Measurements from ENCODE around the gene SOAT1. TPM values are rescaled to one million over a fixed set of nuclear protein-coding genes. Genes with fewer than 3 reads are reported as not detected.

Gene SOAT1
- total and polyA plus RNA-seq, 10 of the 15 experiments (the other 5 are each of a cell fraction or from before 2014, with no cell fraction given): 8.6 to 68.5 (median 22.3) TPM

DNA sequence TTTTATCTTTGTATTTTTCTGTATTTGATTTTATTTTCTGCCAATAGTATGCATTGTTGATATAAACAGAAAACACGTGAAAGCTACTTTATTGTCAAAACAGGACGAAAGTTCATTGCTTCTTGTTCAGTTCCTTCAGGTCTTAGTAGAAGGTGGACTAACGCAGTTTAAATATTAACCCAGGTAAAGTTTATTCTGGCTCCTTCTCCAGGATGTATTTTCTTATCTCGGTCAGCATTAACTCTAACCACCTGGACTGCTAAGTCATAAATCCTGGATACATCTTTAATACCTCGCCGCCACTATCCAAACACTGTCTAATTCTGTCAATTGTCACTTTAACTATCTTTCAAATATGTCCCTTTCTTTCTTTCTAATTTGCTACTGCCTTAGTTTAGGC lies 5.7 kb upstream of the SOAT1 start:
- SMC1A ChIA-PET (ENCODE audit: uncharacterized antibody, unreplicated experiment): no interaction called here
- intact Hi-C loops (cut with micrococcal nuclease; ENCODE audit: unreplicated experiment) (no loop called here), in situ Hi-C loops (cut with MboI) (no loop called here)
- no TSS peak for BruUV-seq (replicated peaks)
- DNase-seq (ENCODE audit: low read depth, low spot score): no peak
- no peak overlapping the region for H3K4me3 ChIP-seq
- 0 out of 4 replicates have a peak, but pooled peaks cover 0 to 2% of the 10 kb centered on the region in 2 experiments for H3K27me3 ChIP-seq (replicated peaks in 1 of 2; ENCODE audit: control insufficient read depth in 2 of 2, insufficient read depth in 2 of 2, low read length in 1 of 2)
- H3K9ac ChIP-seq (ENCODE audit: control insufficient read depth, insufficient read depth, low read length): no peak overlapping the region
- no peaks in the 10 kb centered on the region for H3K4me1 ChIP-seq (ENCODE audit: control insufficient read depth, insufficient read depth, low read length)
- POLR2A ChIA-PET: interaction anchor here (0.6 kb wide), 1 partner anchor 12 kb away, joined by 3 read pairs; no protein-coding TSS in a partner anchor
- CTCF ChIA-PET: interaction anchor here (1.3 kb wide), 1 partner anchor 167 kb away, joined by 3 read pairs; no protein-coding TSS in a partner anchor
- H3K9me3 ChIP-seq (replicated peaks; ENCODE audit: control insufficient read depth, insufficient read depth, low read length): no peaks in the 10 kb centered on the region
- no peaks in the 10 kb centered on the region for H4K20me1 ChIP-seq (ENCODE audit: control insufficient read depth, insufficient read depth)
- 79% methylated on average over 6 of the region's 6 CpGs for WGBS (ENCODE audit: insufficient coverage, insufficient replicate concordance, low lambda C conversion rate, missing lambda C conversion rate)
- no peak for FAIRE-seq
- no peak overlapping the region for H3K4me2 ChIP-seq (ENCODE audit: control insufficient read depth, insufficient read depth)
- H3K79me2 ChIP-seq (ENCODE audit: control insufficient read depth, insufficient read depth, low read length): no peaks in the 10 kb centered on the region
- TF ChIP-seq CREB1 (IDR thresholded peaks at IDR 0.05; ENCODE audit: low read depth) (no peak), SKIL (IDR thresholded peaks at IDR 0.05; ENCODE audit: low read depth, poor library complexity, severe bottlenecking) (no peak), BMI1 (IDR thresholded peaks at IDR 0.05; ENCODE audit: borderline replicate concordance) (no peak), FOS (IDR thresholded peaks at IDR 0.05; ENCODE audit: borderline replicate concordance, extremely low read depth, insufficient read length) (no peak), USF2 (IDR thresholded peaks at IDR 0.05; ENCODE audit: borderline replicate concordance, low read depth, low read length) (no peak), MYC (IDR thresholded peaks at IDR 0.05; ENCODE audit: insufficient read depth, insufficient read length, insufficient replicate concordance, low read length, severe bottlenecking) (no peak), SREBF1 (IDR thresholded peaks at IDR 0.05; ENCODE audit: low read length) (no peak)
- TF ChIP-seq, protein P1, sequence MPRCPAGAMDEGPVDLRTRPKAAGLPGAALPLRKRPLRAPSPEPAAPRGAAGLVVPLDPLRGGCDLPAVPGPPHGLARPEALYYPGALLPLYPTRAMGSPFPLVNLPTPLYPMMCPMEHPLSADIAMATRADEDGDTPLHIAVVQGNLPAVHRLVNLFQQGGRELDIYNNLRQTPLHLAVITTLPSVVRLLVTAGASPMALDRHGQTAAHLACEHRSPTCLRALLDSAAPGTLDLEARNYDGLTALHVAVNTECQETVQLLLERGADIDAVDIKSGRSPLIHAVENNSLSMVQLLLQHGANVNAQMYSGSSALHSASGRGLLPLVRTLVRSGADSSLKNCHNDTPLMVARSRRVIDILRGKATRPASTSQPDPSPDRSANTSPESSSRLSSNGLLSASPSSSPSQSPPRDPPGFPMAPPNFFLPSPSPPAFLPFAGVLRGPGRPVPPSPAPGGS (IDR thresholded peaks at IDR 0.05; ENCODE audit: borderline replicate concordance, insufficient read depth, low read depth, low read length, poor library complexity, severe bottlenecking): no peak
- H3K27ac ChIP-seq (ENCODE audit: control insufficient read depth, insufficient read depth): no peak overlapping the region
- H3K36me3 ChIP-seq (ENCODE audit: control insufficient read depth in 2 of 2, insufficient read depth in 2 of 2, low read length in 1 of 2): no peaks in the 10 kb centered on the region
- RAD21 ChIA-PET (ENCODE audit: unreplicated experiment): no interaction called here
- ATAC-seq: no peak
- H2AFZ ChIP-seq (ENCODE audit: control insufficient read depth, low read depth, low read length): no peak overlapping the region
